HEK293 (cell line): ENCODE data around the gene CKAP4.

Experiments used
- AEBP2 ChIP-seq: fragments of 450-650 bp; formaldehyde crosslinking; IDR thresholded peaks from 2 replicates; pipeline ENCODE4 v1.5.1; 2016; ENCODE audit warnings: missing biosample characterization, missing genetic modification characterization, borderline replicate concordance
- BCL11A ChIP-seq: fragments of 450-650 bp; formaldehyde crosslinking; IDR thresholded peaks from 2 replicates; pipeline ENCODE4 v1.5.1; 2016; ENCODE audit warnings: low read depth, missing biosample characterization, missing genetic modification characterization
- CTCF ChIP-seq: fragments of 450-650 bp; formaldehyde crosslinking; IDR thresholded peaks from 2 replicates; pipeline ENCODE4 v1.5.1; 2016; ENCODE audit warnings: missing biosample characterization, missing genetic modification characterization
- HOXA7 ChIP-seq: sonication (generic); formaldehyde crosslinking; IDR thresholded peaks from 2 replicates; pipeline ENCODE4 v1.8.1; 2022; ENCODE audit warnings: missing genetic modification reagents, borderline replicate concordance
- PRDM4 ChIP-seq: fragments of 450-650 bp; formaldehyde crosslinking; IDR thresholded peaks from 2 replicates; pipeline ENCODE4 v1.5.1; 2017; ENCODE audit warnings: missing biosample characterization, missing genetic modification characterization
- SP2 ChIP-seq: fragments of 450-650 bp; formaldehyde crosslinking; IDR thresholded peaks from 2 replicates; pipeline ENCODE4 v1.5.1; 2016; ENCODE audit warnings: missing biosample characterization, missing genetic modification characterization
- ZBTB21 ChIP-seq: fragments of 450-650 bp; formaldehyde crosslinking; IDR thresholded peaks from 2 replicates; pipeline ENCODE4 v1.5.1; 2017; ENCODE audit warnings: missing biosample characterization, missing genetic modification characterization
- ZBTB7A ChIP-seq: fragments of 450-650 bp; formaldehyde crosslinking; IDR thresholded peaks from 2 replicates; pipeline ENCODE4 v1.5.1; 2016; ENCODE audit warnings: low read depth, missing biosample characterization, missing genetic modification characterization
- ZNF23 ChIP-seq: fragments of 450-650 bp; formaldehyde crosslinking; IDR thresholded peaks from 2 replicates; pipeline ENCODE4 v1.5.1; 2016; ENCODE audit warnings: missing biosample characterization, missing genetic modification characterization, borderline replicate concordance
- ZNF274 ChIP-seq, 2 experiments: fragments of 200-500 bp in 1 of 2; fragments of 450-650 bp in 1 of 2; sonication (Bioruptor generic) in 1 of 2; formaldehyde crosslinking in 1 of 2; IDR thresholded peaks; 2 replicates each; pipeline versions ENCODE4 v1.5.1 to v1.6.1; 2014 to 2016; ENCODE audit warnings: borderline replicate concordance in 1 of 2, inconsistent platforms in 1 of 2, low read length in 1 of 2, missing biosample characterization in 1 of 2, missing genetic modification characterization in 1 of 2
- ZNF48 ChIP-seq: fragments of 450-650 bp; formaldehyde crosslinking; IDR thresholded peaks from 2 replicates; pipeline ENCODE4 v1.5.1; 2016; ENCODE audit warnings: missing biosample characterization, missing genetic modification characterization
- ZNF600 ChIP-seq: fragments of 450-650 bp; formaldehyde crosslinking; IDR thresholded peaks from 2 replicates; pipeline ENCODE4 v1.5.1; 2016; ENCODE audit warnings: missing biosample characterization, missing genetic modification characterization

GRCh38 chr12:106297075-106297474 is 49.3 kb upstream of the CKAP4 start:
- TF ChIP-seq ZNF23 (no peak), AEBP2 (no peak), ZNF600 (tag by site-specific recombination) (no peak), CTCF (tag by site-specific recombination) (no peak), PRDM4 (no peak), ZNF48 (tag by site-specific recombination) (no peak), ZBTB7A (tag by site-specific recombination) (no peak), SP2 (tag by site-specific recombination) (no peak), ZBTB21 (tag by site-specific recombination) (no peak), BCL11A (tag by site-specific recombination) (no peak), HOXA7 (CRISPR knock-in tag) (no peak), ZNF274 (IDR thresholded peaks at IDR 0.05; ENCODE audit: low read length) (no peak), ZNF274 (tag by site-specific recombination; IDR thresholded peaks at IDR 0.05; ENCODE audit: borderline replicate concordance) (no peak)
